SK-N-SH (cell line): Measurements from ENCODE around the gene ATIC. TPM values are rescaled to one million over a fixed set of nuclear protein-coding genes. Genes with fewer than 3 reads are reported as not detected.

Experiments
- CTCF ChIA-PET: fragments of 300-600, 350-600 bp; formaldehyde crosslinking; extraction: SDS; loops from one replicate; lab custom pipeline; 2021; lab: Yijun Ruan, JAX
- POLR2A ChIA-PET: fragments of 350-600 bp; sonication (Branson Sonifier 250); formaldehyde crosslinking; extraction: SDS; loops from one replicate; lab custom pipeline; 2020; ENCODE audit warnings: antibody characterized with exemption, inconsistent platforms; lab: Yijun Ruan, JAX
- DNase-seq: peaks from one replicate; pipeline ENCODE4 v3.0.0; 2012
- H2AFZ ChIP-seq: fragments of 200-600 bp; sonication (generic); 2 replicates; pipeline ENCODE4 v1.8.1; 2016; ENCODE audit warnings: antibody characterized with exemption, mild to moderate bottlenecking, low read depth
- H3F3A ChIP-seq: fragments of 200-600 bp; sonication (generic); replicated peaks from 2 replicates; pipeline ENCODE3; 2016; ENCODE audit warnings: antibody characterized with exemption, mild to moderate bottlenecking; ENCODE audit not compliant: insufficient read depth
- H3K27ac ChIP-seq, 2 experiments: fragments of 200-500 bp in 1 of 2; fragments of 200-600 bp in 1 of 2; sonication (Bioruptor generic) in 1 of 2; sonication (generic), shearing (Covaris generic) in 1 of 2; 2 replicates each; pipeline versions ENCODE4 v1.5.1 to v1.6.1; 2014 to 2016; ENCODE audit warnings: low read depth in 2 of 2, inconsistent platforms in 1 of 2, low read length in 1 of 2, mild to moderate bottlenecking in 1 of 2, mixed read lengths in 1 of 2
- H3K27me3 ChIP-seq: fragments of 200-600 bp; sonication (generic), shearing (Covaris generic); 2 replicates; pipeline ENCODE4 v1.6.1; 2016; ENCODE audit warnings: mixed run types; ENCODE audit not compliant: insufficient read depth
- H3K36me3 ChIP-seq, 2 experiments: fragments of 200-500 bp in 1 of 2; fragments of 200-600 bp in 1 of 2; sonication (Bioruptor generic) in 1 of 2; sonication (generic) in 1 of 2; replicated peaks in 1 of 2; 2 replicates each; pipeline versions ENCODE3 to v1.5.1; 2014 to 2016; ENCODE audit warnings: low read length in 1 of 2, mild to moderate bottlenecking in 1 of 2; ENCODE audit not compliant: insufficient read depth in 2 of 2, control insufficient read depth in 1 of 2
- H3K4me1 ChIP-seq, 2 experiments: fragments of 200-500 bp in 1 of 2; fragments of 200-600 bp in 1 of 2; sonication (Bioruptor generic) in 1 of 2; sonication (generic), shearing (Covaris generic) in 1 of 2; 2 replicates each; pipeline versions ENCODE4 v1.5.1 to v1.6.1; 2014 to 2016; ENCODE audit warnings: low read depth in 1 of 2, low read length in 1 of 2, mixed run types in 1 of 2; ENCODE audit not compliant: insufficient read depth in 2 of 2, control insufficient read depth in 1 of 2
- H3K4me2 ChIP-seq: fragments of 200-600 bp; sonication (generic), shearing (Covaris generic); 2 replicates; pipeline ENCODE4 v1.6.1; 2017; ENCODE audit warnings: mixed run types
- H3K4me3 ChIP-seq, 2 experiments: fragments of 200-500 bp in 1 of 2; fragments of 200-600 bp in 1 of 2; sonication (Bioruptor generic) in 1 of 2; sonication (generic), shearing (Covaris generic) in 1 of 2; 2 replicates each; pipeline versions ENCODE4 v1.5.1 to v1.8.1; 2014 to 2016; ENCODE audit warnings: low read depth in 2 of 2, inconsistent platforms in 1 of 2, low read length in 1 of 2, mild to moderate bottlenecking in 1 of 2, mixed read lengths in 1 of 2, moderate library complexity in 1 of 2
- H3K79me2 ChIP-seq: fragments of 200-600 bp; sonication (generic); 2 replicates; pipeline ENCODE4 v1.8.1; 2017; ENCODE audit warnings: mild to moderate bottlenecking; ENCODE audit not compliant: insufficient read depth
- H3K9ac ChIP-seq: fragments of 200-600 bp; sonication (generic); 2 replicates; pipeline ENCODE4 v1.6.1; 2017; ENCODE audit warnings: mixed run types
- H3K9me2 ChIP-seq: fragments of 200-600 bp; sonication (generic); 2 replicates; pipeline ENCODE4 v1.6.1; 2017; ENCODE audit warnings: mixed run types
- H3K9me3 ChIP-seq: fragments of 200-600 bp; sonication (generic); 2 replicates; pipeline ENCODE4 v1.6.1; 2017; ENCODE audit warnings: mixed run types, mild to moderate bottlenecking, moderate library complexity
- H4K20me1 ChIP-seq: fragments of 200-600 bp; sonication (generic); 2 replicates; pipeline ENCODE4 v1.6.1; 2017; ENCODE audit warnings: mild to moderate bottlenecking, mixed run types; ENCODE audit not compliant: insufficient read depth
- CHD2 ChIP-seq: fragments of 150-350 bp; IDR thresholded peaks from 2 replicates; pipeline ENCODE4 v1.6.1; 2018; ENCODE audit warnings: low read length; ENCODE audit not compliant: partially characterized antibody
- ELF1 ChIP-seq: IDR thresholded peaks from 2 replicates; pipeline ENCODE4 v1.4.0; 2012
- EZH2phosphoT487 ChIP-seq: fragments of 200-600 bp; sonication (generic); IDR thresholded peaks from 2 replicates; pipeline ENCODE4 v1.6.1; 2017; ENCODE audit warnings: low read depth, mixed run types, mild to moderate bottlenecking, antibody characterized with exemption, moderate library complexity, borderline replicate concordance
- FOXJ3 ChIP-seq: sonication (generic); formaldehyde crosslinking; IDR thresholded peaks from 2 replicates; pipeline ENCODE4 v1.5.1; 2020; ENCODE audit warnings: mild to moderate bottlenecking, missing genetic modification reagents
- FOXM1 ChIP-seq: IDR thresholded peaks from 2 replicates; pipeline ENCODE4 v1.4.0; 2012; ENCODE audit warnings: low read depth, mild to moderate bottlenecking
- GABPA ChIP-seq: IDR thresholded peaks from 2 replicates; pipeline ENCODE4 v1.4.0; 2012; ENCODE audit warnings: low read depth, mild to moderate bottlenecking
- JUND ChIP-seq: IDR thresholded peaks from 2 replicates; pipeline ENCODE4 v1.4.0; 2012
- MAX ChIP-seq: IDR thresholded peaks from 2 replicates; pipeline ENCODE4 v1.4.0; 2012; ENCODE audit warnings: low read depth
- MXI1 ChIP-seq: IDR thresholded peaks from 2 replicates; pipeline ENCODE4 v1.6.1; 2012; ENCODE audit warnings: mild to moderate bottlenecking, low read depth, low read length, improper control_type of control experiment
- NRF1 ChIP-seq: IDR thresholded peaks from 2 replicates; pipeline ENCODE4 v1.6.1; 2012; ENCODE audit warnings: low read depth, mild to moderate bottlenecking, low read length
- PBX3 ChIP-seq: IDR thresholded peaks from 2 replicates; pipeline ENCODE4; 2012
- POLR2AphosphoS5 ChIP-seq: IDR thresholded peaks from 2 replicates; pipeline ENCODE4 v1.6.1; 2012; ENCODE audit warnings: low read depth, low read length
- RAD21 ChIP-seq: IDR thresholded peaks from 2 replicates; pipeline ENCODE4 v1.6.1; 2012; ENCODE audit warnings: mild to moderate bottlenecking, low read length
- RXRA ChIP-seq: IDR thresholded peaks from 2 replicates; pipeline ENCODE4 v1.4.0; 2012; ENCODE audit warnings: low read depth, mild to moderate bottlenecking, borderline replicate concordance
- SMC3 ChIP-seq: IDR thresholded peaks from 2 replicates; pipeline ENCODE4 v1.6.1; 2012; ENCODE audit warnings: low read depth, low read length, improper control_type of control experiment
- TAF1 ChIP-seq: IDR thresholded peaks from 2 replicates; pipeline ENCODE4 v1.6.1; 2012; ENCODE audit warnings: low read depth, mild to moderate bottlenecking, low read length, moderate library complexity, borderline replicate concordance
- USF2 ChIP-seq: fragments of 150-350 bp; IDR thresholded peaks from 2 replicates; pipeline ENCODE4 v1.6.1; 2017; ENCODE audit warnings: antibody characterized with exemption, low read length, low read depth, borderline replicate concordance
- ZBTB33 ChIP-seq: IDR thresholded peaks from 2 replicates; pipeline ENCODE4 v1.4.0; 2012; ENCODE audit warnings: low read depth, borderline replicate concordance
- WGBS: methylation state at CpG from one replicate; pipeline ENCODE4 v1.1.6; 2017; ENCODE audit warnings: low lambda C conversion rate; 5-methylcytosine and 5-hydroxymethylcytosine counted together
- polyA plus RNA-seq, 3 experiments: library from polyadenylated mRNA; depleted of rRNA; stranded (reverse); fragments of >200 nt; gene quantifications; 2 replicates each; pipeline ENCODE4 v1.2.3, GENCODE V29; 2012
- TF ChIP-seq, protein P1 (sequence below): fragments of 150-350 bp; IDR thresholded peaks from 2 replicates; pipeline ENCODE4 v1.6.1; 2016; ENCODE audit warnings: mild to moderate bottlenecking, low read depth, low read length

Gene ATIC
- polyA plus RNA-seq, 1 of the 3 experiments (the other 2 are of a cell fraction), result 108 TPM

- TF ChIP-seq MAX, result no peak
- TF ChIP-seq FOXJ3 (CRISPR knock-in tag), result no peak
- TF ChIP-seq FOXM1, result no peak
- TF ChIP-seq ZBTB33, result no peak
- no peak for TF ChIP-seq EZH2phosphoT487
- no peak for TF ChIP-seq USF2
- TF ChIP-seq NRF1, result no peak
- no peak for TF ChIP-seq SMC3
- no peak for TF ChIP-seq TAF1
- TF ChIP-seq, all 33 proteins: peak for 0
- no peaks in the 10 kb centered on the region for H3K9me3 ChIP-seq
- WGBS, result 51% methylated on average over 4 of the region's 4 CpGs
- no peak overlapping the region for H3K4me3 ChIP-seq
- no peak for DNase-seq
- peaks cover 38% of the 10 kb centered on the region for H3F3A ChIP-seq
- no peaks in the 10 kb centered on the region for H3K27me3 ChIP-seq
- H3K9ac ChIP-seq, result no peak overlapping the region
- no peak overlapping the region for H2AFZ ChIP-seq
- H3K79me2 ChIP-seq, result no peaks in the 10 kb centered on the region
- H3K9me2 ChIP-seq, result no peaks in the 10 kb centered on the region
- no peak overlapping the region for H3K4me2 ChIP-seq
- no peak overlapping the region for H3K27ac ChIP-seq
- POLR2A ChIA-PET, result no interaction called here
- CTCF ChIA-PET, result no interaction called here
- no peaks in the 10 kb centered on the region for H3K4me1 ChIP-seq
- peaks cover 27 to 33% of the 10 kb centered on the region in 2 experiments for H3K36me3 ChIP-seq
- no peaks in the 10 kb centered on the region for H4K20me1 ChIP-seq
Observed at GRCh38 chr2:215352602-215353001, 40.7 kb downstream of the ATIC start.

DNA sequence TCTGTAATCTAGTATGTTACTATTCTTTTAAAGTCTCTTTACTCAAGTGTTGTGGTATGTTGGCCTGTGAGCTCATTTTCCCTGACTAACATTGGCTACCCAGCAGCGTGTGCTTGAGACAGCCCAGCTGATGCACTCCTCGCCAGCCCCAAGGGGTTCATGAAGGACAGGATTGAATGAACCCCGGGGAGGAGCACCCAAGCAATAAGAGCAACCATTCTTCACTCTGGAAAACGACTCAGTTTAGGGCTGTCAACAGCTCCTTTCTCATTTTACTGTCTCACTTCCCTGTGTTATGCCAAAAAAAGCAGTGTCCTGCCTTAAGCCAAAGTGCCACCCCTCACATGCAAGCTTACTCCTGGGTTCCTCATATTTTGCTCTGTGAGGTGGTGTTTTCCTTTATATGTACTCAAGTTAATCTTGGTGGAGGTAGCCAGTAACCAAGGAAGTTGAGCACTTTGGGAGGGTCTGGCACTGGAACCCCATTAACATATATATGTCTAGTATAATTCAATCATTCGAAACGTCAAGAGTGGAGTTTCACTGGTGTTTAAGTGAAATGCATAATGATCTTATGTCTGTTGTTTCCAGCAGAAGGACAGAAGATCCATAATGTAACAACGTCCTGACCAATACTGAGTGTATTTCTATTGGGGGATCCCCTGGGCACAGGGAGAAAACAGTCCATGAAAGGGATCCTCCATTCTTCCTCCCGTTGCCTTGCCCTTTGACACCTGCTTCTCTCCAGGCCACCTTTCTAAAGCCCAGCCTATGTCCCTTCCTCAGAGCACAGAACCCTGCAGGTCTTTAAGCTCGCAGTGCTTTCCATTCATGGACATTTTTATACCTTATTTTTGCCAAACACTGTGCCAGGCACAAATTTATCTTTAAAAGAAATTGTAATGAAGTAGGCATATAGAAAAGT lies 43.2 kb downstream of the ATIC start:
- H2AFZ ChIP-seq, result no peak overlapping the region
- H3F3A ChIP-seq, result peaks cover 62% of the 10 kb centered on the region
- H3K27ac ChIP-seq, result no peak overlapping the region
- no peaks in the 10 kb centered on the region for H3K27me3 ChIP-seq
- H4K20me1 ChIP-seq, result peaks cover 13% of the 10 kb centered on the region
- no peaks in the 10 kb centered on the region for H3K79me2 ChIP-seq
- H3K4me3 ChIP-seq, result no peak overlapping the region
- CTCF ChIA-PET, result no interaction called here
- no peak overlapping the region for H3K9ac ChIP-seq
- no peak overlapping the region for H3K4me2 ChIP-seq
- H3K36me3 ChIP-seq, result peaks cover 14 to 20% of the 10 kb centered on the region in 2 experiments
- H3K9me3 ChIP-seq, result no peaks in the 10 kb centered on the region
- 96% methylated on average over 9 of the region's 9 CpGs for WGBS
- no peak for DNase-seq
- POLR2A ChIA-PET, result no interaction called here
- no peaks in the 10 kb centered on the region for H3K9me2 ChIP-seq
- H3K4me1 ChIP-seq, result no peaks in the 10 kb centered on the region
- TF ChIP-seq TAF1, result no peak
- no peak for TF ChIP-seq FOXM1
- TF ChIP-seq EZH2phosphoT487, result no peak
- no peak for TF ChIP-seq GABPA
- TF ChIP-seq, protein P1, sequence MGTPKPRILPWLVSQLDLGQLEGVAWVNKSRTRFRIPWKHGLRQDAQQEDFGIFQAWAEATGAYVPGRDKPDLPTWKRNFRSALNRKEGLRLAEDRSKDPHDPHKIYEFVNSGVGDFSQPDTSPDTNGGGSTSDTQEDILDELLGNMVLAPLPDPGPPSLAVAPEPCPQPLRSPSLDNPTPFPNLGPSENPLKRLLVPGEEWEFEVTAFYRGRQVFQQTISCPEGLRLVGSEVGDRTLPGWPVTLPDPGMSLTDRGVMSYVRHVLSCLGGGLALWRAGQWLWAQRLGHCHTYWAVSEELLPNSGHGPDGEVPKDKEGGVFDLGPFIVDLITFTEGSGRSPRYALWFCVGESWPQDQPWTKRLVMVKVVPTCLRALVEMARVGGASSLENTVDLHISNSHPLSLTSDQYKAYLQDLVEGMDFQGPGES, result no peak
- TF ChIP-seq ZBTB33, result no peak
- no peak for TF ChIP-seq FOXJ3 (CRISPR knock-in tag)
- TF ChIP-seq POLR2AphosphoS5, result no peak
- TF ChIP-seq RXRA, result no peak
- TF ChIP-seq PBX3, result no peak
- no peak for TF ChIP-seq MXI1
- no peak for TF ChIP-seq CHD2
- TF ChIP-seq ELF1, result no peak
- TF ChIP-seq JUND, result no peak
- TF ChIP-seq RAD21, result no peak
